CD14-positive monocyte (primary cell): Measurements from ENCODE around the gene ADAMTS9. TPM values are rescaled to one million over a fixed set of nuclear protein-coding genes. Genes with fewer than 3 reads are reported as not detected.

Experiments used
- DNase-seq, 3 donors: peaks; one replicate each; pipeline ENCODE4 v3.0.0-alpha.2; 2011 to 2022
- H2AFZ ChIP-seq: 2 replicates; pipeline ENCODE4 v1.6.0; 2012; ENCODE audit warnings: mild to moderate bottlenecking, low read depth, low read length, inconsistent platforms; ENCODE audit not compliant: insufficient read depth, poor library complexity, severe bottlenecking
- H3K27ac ChIP-seq, 2 donors: 1 replicate in 1 of 2; 2 replicates in 1 of 2; pipeline ENCODE4 v1.5.1; 2012 to 2013; ENCODE audit warnings: low read length in 2 of 2, control low read depth in 1 of 2, inconsistent platforms in 1 of 2, low read depth in 1 of 2, mild to moderate bottlenecking in 1 of 2
- H3K27me3 ChIP-seq, 2 donors: one replicate each; pipeline versions ENCODE4 v1.6.0 to v1.6.1; 2011 to 2013; ENCODE audit warnings: low read length in 2 of 2; ENCODE audit not compliant: control insufficient read depth in 2 of 2, insufficient read depth in 2 of 2
- H3K36me3 ChIP-seq, 2 donors: replicated peaks in 1 of 2; 1 replicate in 1 of 2; 2 replicates in 1 of 2; pipeline versions ENCODE4 v1.5.1 to v1.6.1; 2012 to 2013; ENCODE audit warnings: low read length in 2 of 2, control low read depth in 1 of 2, inconsistent platforms in 1 of 2, mild to moderate bottlenecking in 1 of 2; ENCODE audit not compliant: insufficient read depth in 2 of 2, control insufficient read depth in 1 of 2
- H3K4me1 ChIP-seq, 2 donors: 1 replicate in 1 of 2; 2 replicates in 1 of 2; pipeline versions ENCODE4 v1.5.1 to v1.6.1; 2012 to 2013; ENCODE audit warnings: low read length in 2 of 2, control low read depth in 1 of 2, inconsistent platforms in 1 of 2, mild to moderate bottlenecking in 1 of 2, moderate library complexity in 1 of 2; ENCODE audit not compliant: insufficient read depth in 2 of 2, control insufficient read depth in 1 of 2
- H3K4me2 ChIP-seq: replicated peaks from 2 replicates; pipeline ENCODE3; 2012; ENCODE audit warnings: low read length, moderate library complexity, mild to moderate bottlenecking; ENCODE audit not compliant: poor library complexity, severe bottlenecking; ENCODE audit errors: extremely low read depth
- H3K4me3 ChIP-seq, 3 experiments: fragments of 200-600 bp in 1 of 3; sonication (generic) in 1 of 3; replicated peaks in 1 of 3; 1 replicate in 2 of 3; 2 replicates in 1 of 3; pipeline ENCODE4 v1.5.1; 2011 to 2013; ENCODE audit warnings: low read length in 3 of 3, mild to moderate bottlenecking in 3 of 3, control low read depth in 2 of 3, low read depth in 2 of 3, inconsistent platforms in 1 of 3, moderate library complexity in 1 of 3
- H3K79me2 ChIP-seq: 2 replicates; pipeline ENCODE4 v1.6.0; 2012; ENCODE audit warnings: mild to moderate bottlenecking, control low read depth, inconsistent platforms, low read length, moderate library complexity; ENCODE audit not compliant: insufficient read depth
- H3K9ac ChIP-seq: 2 replicates; pipeline ENCODE4 v1.6.0; 2017; ENCODE audit warnings: low read length, mild to moderate bottlenecking; ENCODE audit not compliant: insufficient read depth, poor library complexity, severe bottlenecking
- H3K9me3 ChIP-seq, 2 donors: replicated peaks in 1 of 2; 1 replicate in 1 of 2; 2 replicates in 1 of 2; pipeline versions ENCODE4 v1.5.1 to v1.6.1; 2012 to 2013; ENCODE audit warnings: low read length in 2 of 2, control low read depth in 1 of 2; ENCODE audit not compliant: control insufficient read depth in 1 of 2, insufficient read depth in 1 of 2
- H4K20me1 ChIP-seq: 2 replicates; pipeline ENCODE4 v1.6.0; 2012; ENCODE audit warnings: mild to moderate bottlenecking, low read length, control low read depth, moderate library complexity; ENCODE audit not compliant: insufficient read depth
- H3K27ac Mint-ChIP-seq, 7 donors: one replicate each; pipeline ENCODE4 v1.8.0; 2020; ENCODE audit warnings: mild to moderate bottlenecking in 7 of 7, mixed read lengths in 7 of 7, moderate library complexity in 6 of 7, inconsistent platforms in 2 of 7
- H3K27me3 Mint-ChIP-seq, 3 donors: one replicate each; pipeline ENCODE4 v1.8.0; 2021 to 2022; ENCODE audit warnings: low read depth in 3 of 3, mild to moderate bottlenecking in 3 of 3, mixed read lengths in 3 of 3, moderate library complexity in 3 of 3, inconsistent platforms in 1 of 3
- H3K36me3 Mint-ChIP-seq, 2 donors: one replicate each; pipeline ENCODE4 v1.8.0; 2020; ENCODE audit warnings: mixed read lengths in 2 of 2, inconsistent platforms in 1 of 2, mild to moderate bottlenecking in 1 of 2
- H3K4me1 Mint-ChIP-seq: one replicate; pipeline ENCODE4 v1.8.0; 2020; ENCODE audit warnings: mild to moderate bottlenecking, mixed read lengths
- H3K4me3 Mint-ChIP-seq, 2 donors: one replicate each; pipeline ENCODE4 v1.8.0; 2020; ENCODE audit warnings: mild to moderate bottlenecking in 2 of 2, mixed read lengths in 2 of 2, moderate library complexity in 1 of 2
- H3K9me3 Mint-ChIP-seq, 7 donors: one replicate each; pipeline ENCODE4 v1.8.0; 2020 to 2022; ENCODE audit warnings: mixed read lengths in 7 of 7, mild to moderate bottlenecking in 6 of 7, moderate library complexity in 6 of 7, inconsistent platforms in 2 of 7
- WGBS: methylation state at CpG from one replicate; pipeline ENCODE4 v1.1.5; 2013; ENCODE audit warnings: missing lambda C conversion rate; ENCODE audit not compliant: insufficient coverage; 5-methylcytosine and 5-hydroxymethylcytosine counted together
- intact Hi-C, 2 donors: fragments of 100-400 bp; cut with micrococcal nuclease; formaldehyde crosslinking; loops; one replicate each; pipeline versions ENCODE4 v1.15.0 to v1.15.1; 2023
- polyA plus RNA-seq, 3 donors: library from polyadenylated mRNA; depleted of rRNA in 1 of 3; unstranded in 2 of 3; stranded (reverse) in 1 of 3; fragments of 300-500 nt in 2 of 3; fragments of >200 nt in 1 of 3; fragmentation: Illumina TruSeq in 2 of 3; gene quantifications; 1 replicate in 2 of 3; 2 replicates in 1 of 3; pipeline ENCODE4 v1.2.3, GENCODE V29; 2012 to 2021
- TF ChIP-seq, protein P1 (sequence below): fragments of 200-600 bp; IDR thresholded peaks from one replicate; pipeline ENCODE4 v1.8.0; 2022; ENCODE audit warnings: antibody characterized with exemption, mild to moderate bottlenecking

The ADAMTS9 gene
- polyA plus RNA-seq, 3 donors = not detected

DNA sequence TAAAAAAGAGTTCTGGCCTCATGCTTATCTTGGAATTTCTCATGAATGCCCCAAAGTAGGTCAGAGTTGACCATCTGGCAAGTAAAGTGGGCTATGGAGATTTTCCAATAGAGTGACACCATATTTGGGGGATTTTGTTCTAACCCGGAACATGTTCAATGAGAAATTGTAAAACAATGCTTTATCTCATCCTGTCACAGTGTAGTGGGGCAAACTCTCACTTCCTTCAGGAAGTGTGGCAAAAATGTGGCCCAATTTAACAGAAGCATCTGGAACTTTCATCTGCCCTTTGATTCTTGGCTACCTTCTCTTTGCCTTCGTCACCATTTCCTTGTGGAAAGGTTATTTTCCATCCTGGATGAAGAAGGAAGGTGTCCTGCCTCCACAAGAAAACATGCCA lies 70.8 kb downstream of the ADAMTS9 start:
- H3K27me3 Mint-ChIP-seq = no peaks in the 10 kb centered on the region
- peaks cover 13 to 17% of the 10 kb centered on the region in 2 donors for H3K9me3 ChIP-seq
- H3K4me1 Mint-ChIP-seq = no peaks in the 10 kb centered on the region
- no peak overlapping the region for H3K4me2 ChIP-seq
- no peak overlapping the region for H3K4me3 ChIP-seq
- no peaks in the 10 kb centered on the region for H4K20me1 ChIP-seq
- peaks cover 0 to 13% (median 3%) of the 10 kb centered on the region in 7 donors for H3K9me3 Mint-ChIP-seq
- no peak overlapping the region for H2AFZ ChIP-seq
- H3K79me2 ChIP-seq = no peaks in the 10 kb centered on the region
- DNase-seq = no peak
- no peak overlapping the region for H3K9ac ChIP-seq
- no peaks in the 10 kb centered on the region for H3K27me3 ChIP-seq
- no peak overlapping the region for H3K27ac ChIP-seq
- no peak overlapping the region for H3K27ac Mint-ChIP-seq
- intact Hi-C loops = no loop called here
- H3K36me3 Mint-ChIP-seq = no peaks in the 10 kb centered on the region
- H3K4me1 ChIP-seq = no peaks in the 10 kb centered on the region
- TF ChIP-seq, protein P1, sequence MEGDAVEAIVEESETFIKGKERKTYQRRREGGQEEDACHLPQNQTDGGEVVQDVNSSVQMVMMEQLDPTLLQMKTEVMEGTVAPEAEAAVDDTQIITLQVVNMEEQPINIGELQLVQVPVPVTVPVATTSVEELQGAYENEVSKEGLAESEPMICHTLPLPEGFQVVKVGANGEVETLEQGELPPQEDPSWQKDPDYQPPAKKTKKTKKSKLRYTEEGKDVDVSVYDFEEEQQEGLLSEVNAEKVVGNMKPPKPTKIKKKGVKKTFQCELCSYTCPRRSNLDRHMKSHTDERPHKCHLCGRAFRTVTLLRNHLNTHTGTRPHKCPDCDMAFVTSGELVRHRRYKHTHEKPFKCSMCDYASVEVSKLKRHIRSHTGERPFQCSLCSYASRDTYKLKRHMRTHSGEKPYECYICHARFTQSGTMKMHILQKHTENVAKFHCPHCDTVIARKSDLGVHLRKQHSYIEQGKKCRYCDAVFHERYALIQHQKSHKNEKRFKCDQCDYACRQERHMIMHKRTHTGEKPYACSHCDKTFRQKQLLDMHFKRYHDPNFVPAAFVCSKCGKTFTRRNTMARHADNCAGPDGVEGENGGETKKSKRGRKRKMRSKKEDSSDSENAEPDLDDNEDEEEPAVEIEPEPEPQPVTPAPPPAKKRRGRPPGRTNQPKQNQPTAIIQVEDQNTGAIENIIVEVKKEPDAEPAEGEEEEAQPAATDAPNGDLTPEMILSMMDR = no peak
- H3K4me3 Mint-ChIP-seq = no peak overlapping the region
- no peaks in the 10 kb centered on the region for H3K36me3 ChIP-seq
- WGBS = no CpG with 5 or more reads among the region's 2 CpGs

DNA sequence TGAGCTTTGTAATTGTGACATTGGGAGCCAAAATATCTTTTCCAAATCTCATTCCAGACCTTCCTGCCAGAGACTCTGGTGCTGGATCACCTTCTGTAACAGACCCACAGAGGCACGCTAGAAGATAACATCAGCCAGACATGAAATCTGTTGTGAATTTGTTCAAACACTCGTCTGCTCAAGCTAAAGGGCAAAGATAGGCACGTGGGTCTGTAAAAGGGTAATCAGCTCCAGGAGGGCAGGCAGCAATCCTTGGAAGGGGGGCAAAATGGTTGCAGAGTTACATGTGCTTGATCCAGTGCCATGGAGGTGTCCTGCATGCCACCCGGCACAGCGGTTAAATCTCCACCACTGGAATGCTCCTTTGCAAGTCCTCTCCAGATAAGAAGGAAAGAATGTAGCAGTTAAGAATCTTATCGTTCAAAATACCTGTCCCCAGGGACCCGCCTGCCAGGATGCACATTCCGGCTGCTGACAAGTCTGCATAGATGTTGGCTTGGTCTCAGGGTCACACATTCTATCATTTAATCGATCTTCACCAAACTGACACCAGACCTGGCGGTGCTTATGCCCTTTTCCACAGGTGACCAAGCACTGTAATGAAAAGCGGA lies 74.8 kb downstream of the ADAMTS9 start:
- Histone ChIP-seq H3K27ac (no peak overlapping the region), H3K9me3 (peaks cover 6 to 8% of the 10 kb centered on the region in 2 donors), H3K4me3 (no peak overlapping the region), H3K9ac (no peak overlapping the region), H3K27me3 (no peaks in the 10 kb centered on the region), H3K4me2 (no peak overlapping the region), H2AFZ (no peak overlapping the region), H4K20me1 (no peaks in the 10 kb centered on the region), H3K4me1 (no peaks in the 10 kb centered on the region), H3K36me3 (no peaks in the 10 kb centered on the region), H3K79me2 (no peaks in the 10 kb centered on the region)
- Mint-ChIP-seq H3K27ac (no peak overlapping the region), H3K9me3 (peaks cover 0 to 10% (median 3%) of the 10 kb centered on the region in 7 donors), H3K36me3 (no peaks in the 10 kb centered on the region), H3K4me1 (no peaks in the 10 kb centered on the region), H3K27me3 (no peaks in the 10 kb centered on the region), H3K4me3 (no peak overlapping the region)
- TF ChIP-seq, protein P1 = no peak
- no peak for DNase-seq
- intact Hi-C loops = no loop called here
- WGBS = 92% methylated on average over 8 of the region's 11 CpGs
